ENCODE data around the gene PASD1.
"Not testable (repeated sequence)": the region's sequence is repeated elsewhere in the genome, so short reads cannot be mapped to it uniquely, and the experiment has no call there.

PASD1 gene

GRCh38 chrX:151563449-151563848, at the start of gene PASD1:
Gene PASD1 (plus strand): TSS chrX:151563675. CDS start chrX:151601554, 37,879 bp downstream.
- DNase-seq (ENCODE audit: low read depth) = no peak

GRCh38 chrX:151515237-151515636, 48.2 kb upstream of the PASD1 start:
- no peak for DNase-seq (ENCODE audit: low read depth)

- DNase-seq (ENCODE audit: low read depth) = no peak
These were observed 46.8 kb upstream of the PASD1 start for GRCh38 chrX:151516538-151517187.

GRCh38 chrX:151517421-151517820, 46.1 kb upstream of the PASD1 start:
- DNase-seq (ENCODE audit: low read depth) = no peak

GRCh38 chrX:151523351-151523750, 40.1 kb upstream of the PASD1 start:
- no peak for DNase-seq (ENCODE audit: low read depth)

- no peak for DNase-seq (ENCODE audit: low read depth)
These were observed 26.9 kb upstream of the PASD1 start for GRCh38 chrX:151536571-151536970.

- no peak for DNase-seq (ENCODE audit: low read depth)
These were observed 25.9 kb upstream of the PASD1 start for GRCh38 chrX:151537572-151537971.

- DNase-seq (ENCODE audit: low read depth) = no peak
These were observed 25.0 kb upstream of the PASD1 start for GRCh38 chrX:151538190-151539122.

- DNase-seq (ENCODE audit: low read depth) = no peak
These were observed 19.8 kb upstream of the PASD1 start for GRCh38 chrX:151543706-151544105.

- DNase-seq (ENCODE audit: low read depth) = not testable (repeated sequence)
These were observed 17.2 kb upstream of the PASD1 start for GRCh38 chrX:151546226-151546625.

- DNase-seq (ENCODE audit: low read depth) = not testable (repeated sequence)
These were observed 12.3 kb upstream of the PASD1 start for GRCh38 chrX:151551176-151551575.

- DNase-seq (ENCODE audit: low read depth) = no peak
These were observed 10.7 kb upstream of the PASD1 start for GRCh38 chrX:151552743-151553142.

GRCh38 chrX:151555301-151555700, 8.2 kb upstream of the PASD1 start:
- DNase-seq (ENCODE audit: low read depth) = not testable (repeated sequence)

GRCh38 chrX:151562485-151562884, 990 bp upstream of the PASD1 start:
- DNase-seq (ENCODE audit: low read depth) = not testable (repeated sequence)

GRCh38 chrX:151563003-151563402, 472 bp upstream of the PASD1 start:
- not testable (repeated sequence) for DNase-seq (ENCODE audit: low read depth)

- DNase-seq (ENCODE audit: low read depth) = no peak
These were observed 560 bp downstream of the PASD1 start for GRCh38 chrX:151564035-151564434.

GRCh38 chrX:151566872-151567271, 3.4 kb downstream of the PASD1 start:
- not testable (repeated sequence) for DNase-seq (ENCODE audit: low read depth)

- DNase-seq (ENCODE audit: low read depth) = no peak
These were observed 7.1 kb downstream of the PASD1 start for GRCh38 chrX:151570561-151570960.

- DNase-seq (ENCODE audit: low read depth) = not testable (repeated sequence)
These were observed 29.9 kb downstream of the PASD1 start for GRCh38 chrX:151593384-151593783.

GRCh38 chrX:151596282-151596681, 32.8 kb downstream of the PASD1 start:
- DNase-seq (ENCODE audit: low read depth) = no peak

- DNase-seq (ENCODE audit: low read depth) = no peak
These were observed 41.5 kb downstream of the PASD1 start for GRCh38 chrX:151604931-151605330.

GRCh38 chrX:151609222-151609621, 45.7 kb downstream of the PASD1 start:
- DNase-seq (ENCODE audit: low read depth) = no peak

GRCh38 chrX:151621422-151621821, 57.9 kb downstream of the PASD1 start:
- no peak for DNase-seq (ENCODE audit: low read depth)
